Activated gamma-delta T cell treated with Interleukin-2 at 50 U/mL for 16 hours (primary cell): ENCODE data around the gene ASTN2.

ENCODE experiments used
- DNase-seq: peaks from one replicate; pipeline ENCODE4 v3.0.0-alpha.2; 2020

ASTN2 gene

DNA sequence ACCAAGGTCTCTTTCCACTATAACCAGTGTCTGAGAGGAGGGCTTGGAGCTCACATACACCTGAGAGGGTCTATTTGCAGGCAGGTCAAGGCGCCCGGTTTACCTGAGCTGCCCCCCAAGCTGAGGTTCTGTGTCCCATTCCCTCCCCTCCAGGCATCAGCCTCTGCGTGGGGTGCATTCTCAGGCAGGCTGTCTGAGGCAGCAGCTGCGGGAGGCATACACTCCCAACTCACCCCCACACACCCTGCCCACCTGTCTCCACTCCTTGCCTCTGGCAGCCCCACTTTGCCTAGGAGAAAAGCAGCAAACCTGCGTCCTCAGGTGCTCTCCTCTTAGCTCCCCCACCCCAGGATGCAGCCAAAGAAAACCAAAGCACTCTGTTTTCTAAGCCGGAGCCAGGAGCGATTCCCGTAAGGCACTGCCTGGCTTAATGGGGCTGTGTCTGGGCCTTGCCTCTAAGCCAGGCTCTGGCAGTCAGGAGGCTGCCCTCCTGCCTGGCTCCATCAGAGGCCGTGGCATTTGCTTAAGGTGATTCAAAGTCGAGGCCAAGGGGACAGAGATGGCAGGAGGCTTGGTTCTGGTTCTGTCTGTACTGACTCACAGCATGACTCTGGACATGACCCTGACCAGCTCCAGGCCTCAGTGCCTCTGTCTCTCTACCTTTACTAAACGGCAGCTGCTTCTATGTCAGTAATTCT is 867.0 kb downstream of the ASTN2 start:
- no peak for DNase-seq

DNA sequence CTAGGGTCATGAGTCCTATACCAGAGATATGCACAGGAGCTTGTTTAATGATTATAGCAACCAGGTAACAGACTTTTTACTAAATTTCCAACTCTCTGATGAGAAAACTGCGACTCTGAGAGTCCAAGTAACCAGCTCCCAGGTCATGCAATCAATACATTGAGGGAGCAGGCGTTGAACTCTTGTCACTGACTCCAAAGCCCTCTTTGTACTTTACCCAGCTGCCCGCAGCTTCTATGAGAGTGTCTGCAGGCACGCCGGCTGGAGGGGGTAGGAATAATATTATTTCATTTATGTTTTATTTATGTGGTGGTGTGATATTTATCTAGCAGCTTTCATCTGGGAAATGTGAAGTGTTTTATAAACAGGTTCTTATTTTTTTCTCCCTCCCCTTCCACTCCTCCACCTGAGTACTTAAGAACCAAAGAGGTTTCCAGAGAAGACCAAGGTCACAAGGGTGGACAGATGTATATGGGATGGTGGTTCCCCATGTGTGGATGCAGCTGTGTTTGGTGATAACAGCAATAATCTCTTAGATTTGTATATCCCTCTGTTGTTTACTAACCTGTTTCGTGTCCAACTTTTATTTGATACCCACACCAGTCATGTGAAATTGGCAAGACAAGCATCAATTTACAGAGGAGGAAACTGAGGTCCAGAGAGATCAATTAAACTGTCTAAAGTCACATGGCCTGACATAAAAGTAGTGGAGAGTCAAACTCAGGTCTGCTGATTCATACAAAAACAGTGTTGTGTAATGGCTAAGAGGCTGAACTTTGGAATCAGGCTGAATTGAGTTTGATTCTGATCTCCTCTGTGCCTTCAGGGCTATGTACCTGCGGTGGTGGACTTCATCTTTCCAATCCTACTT is 867.9 kb downstream of the ASTN2 start:
- no peak for DNase-seq

DNA sequence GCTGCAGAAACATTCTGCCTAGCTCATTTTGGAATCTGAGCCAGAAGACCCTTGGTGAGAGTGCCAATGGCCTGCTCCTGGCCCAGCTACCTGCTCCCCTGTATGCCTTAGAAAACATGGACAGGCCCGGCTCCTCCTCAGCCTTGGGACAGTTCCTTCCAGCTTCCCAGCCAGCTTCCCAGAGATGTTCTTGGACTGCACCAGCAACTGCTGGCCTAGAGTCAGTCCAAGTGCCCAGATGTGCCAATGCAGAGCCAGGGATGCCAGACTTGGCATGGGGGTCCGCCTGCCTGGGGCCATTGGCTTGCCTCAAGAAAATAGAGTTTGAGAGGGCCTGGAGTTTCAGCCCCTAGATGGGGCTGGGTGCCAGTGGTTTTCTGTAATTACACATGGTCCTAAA is 870.0 kb downstream of the ASTN2 start:
- no peak for DNase-seq

DNA sequence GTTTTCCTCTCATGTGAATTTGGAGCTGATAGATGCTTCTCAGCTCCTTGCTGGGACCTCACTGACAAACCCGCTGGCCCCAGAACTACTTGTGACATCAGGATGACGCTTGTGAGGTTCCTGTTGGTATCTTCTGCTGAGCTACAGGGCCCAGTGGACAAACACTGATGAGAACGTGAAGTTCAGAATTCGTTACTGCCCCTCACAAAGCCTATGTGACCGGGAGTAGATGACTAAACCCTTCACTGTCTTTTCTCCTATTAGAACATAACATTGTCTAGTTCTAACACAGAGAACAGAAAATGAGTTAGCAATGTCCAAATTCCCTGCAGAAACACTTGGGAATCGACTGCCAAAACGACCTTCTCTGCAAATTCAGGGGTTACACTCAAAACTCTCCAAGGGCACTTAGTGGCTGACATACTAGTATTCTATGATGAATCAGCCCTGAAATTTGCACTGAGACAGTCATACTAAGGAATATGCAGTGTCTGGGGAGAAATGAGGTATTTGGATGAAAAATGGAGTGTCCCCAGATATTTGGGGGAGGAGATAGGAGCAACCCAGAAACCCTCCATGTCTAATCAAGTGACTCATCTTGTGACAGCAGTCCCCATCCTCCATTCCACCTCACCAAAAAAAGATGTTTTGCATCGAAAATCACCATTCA is 871.0 kb downstream of the ASTN2 start:
- no peak for DNase-seq

DNA sequence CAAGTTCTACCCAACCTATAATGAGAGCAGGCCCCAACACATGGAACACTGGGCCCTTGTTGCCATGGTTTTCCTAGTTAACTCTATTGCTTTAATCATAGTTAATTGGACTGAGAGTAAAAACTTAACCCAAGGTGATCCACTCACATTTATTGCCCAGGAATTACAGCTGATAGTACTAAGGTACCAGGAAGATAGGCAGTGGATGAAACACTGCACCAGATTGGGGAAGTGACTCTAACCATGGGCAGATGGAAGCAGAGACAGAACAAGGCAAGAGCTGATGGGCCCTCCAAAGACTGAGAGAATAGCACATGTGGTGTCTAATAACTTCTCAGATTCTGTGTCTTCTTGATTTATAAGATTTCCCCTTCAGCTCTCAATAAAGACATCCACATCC is 873.5 kb downstream of the ASTN2 start:
- no peak for DNase-seq

DNA sequence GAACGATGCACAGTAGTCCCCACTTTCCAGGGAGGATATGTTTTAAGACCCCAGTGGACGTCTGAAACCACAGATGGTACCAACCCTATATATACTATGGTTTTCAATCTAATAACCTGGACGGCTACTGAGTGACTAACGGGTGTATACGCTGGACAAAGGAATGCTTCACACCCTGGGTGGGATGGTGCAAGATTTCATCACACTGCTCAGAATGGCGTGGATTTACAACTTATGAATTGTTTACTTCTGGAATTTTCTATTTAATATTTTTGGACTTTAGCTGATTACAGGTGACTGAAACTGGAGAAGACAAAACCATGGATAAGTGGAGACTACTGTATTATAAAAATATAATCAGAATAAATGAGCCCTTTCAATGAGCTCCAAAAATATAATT is 875.3 kb downstream of the ASTN2 start:
- DNase-seq: no peak

DNA sequence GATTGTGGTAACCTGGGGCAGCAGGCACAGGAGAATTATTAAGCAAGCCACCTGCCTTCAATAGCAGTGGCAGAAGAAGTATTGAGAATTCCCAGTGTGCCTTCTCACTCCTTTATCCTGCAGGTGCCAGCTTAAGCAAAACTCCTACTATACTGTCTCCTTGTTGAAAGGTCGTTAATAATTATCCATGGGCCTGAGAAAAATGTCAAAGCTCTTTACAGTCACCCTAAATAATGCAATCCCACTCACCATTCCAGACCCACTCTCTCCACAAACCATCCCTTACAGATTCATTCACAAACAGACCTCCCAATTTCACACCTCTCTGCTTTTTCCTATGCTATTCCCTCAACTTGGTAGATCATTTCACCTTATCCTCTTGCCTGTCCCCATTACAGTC is 889.2 kb downstream of the ASTN2 start:
- DNase-seq: no peak

DNA sequence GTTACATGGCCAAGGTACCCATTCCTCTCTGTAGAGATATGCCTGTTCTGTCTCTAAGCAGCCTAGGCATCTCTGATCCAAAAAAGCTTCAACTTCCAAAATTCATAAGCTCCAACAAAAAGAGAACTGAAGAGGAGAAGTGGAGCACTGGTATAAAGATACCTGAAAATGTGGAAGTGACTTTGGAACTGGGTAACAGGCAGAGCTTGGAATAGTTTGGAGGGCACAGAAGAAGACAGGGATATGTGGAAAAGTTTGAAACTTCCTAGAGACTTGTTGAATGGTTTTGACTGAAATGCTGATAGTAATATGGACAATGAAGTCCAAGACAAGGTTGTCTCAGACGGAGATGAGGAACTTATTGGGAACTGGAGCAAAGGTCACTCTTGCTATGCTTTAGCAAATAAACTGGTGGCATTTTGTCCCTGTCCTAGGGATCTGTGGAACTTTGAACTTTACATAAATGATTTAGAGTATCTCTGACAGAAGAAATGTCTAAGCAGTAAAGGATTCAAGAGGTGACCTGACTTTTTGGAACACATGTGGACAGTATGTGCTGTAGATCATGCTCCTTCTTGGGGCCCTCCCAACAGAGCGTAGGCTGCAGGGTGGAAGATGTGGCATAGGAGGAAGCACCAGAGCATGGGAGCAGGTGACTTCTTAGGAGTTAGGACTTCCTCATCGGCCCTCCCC is 889.9 kb downstream of the ASTN2 start:
- DNase-seq: no peak

DNA sequence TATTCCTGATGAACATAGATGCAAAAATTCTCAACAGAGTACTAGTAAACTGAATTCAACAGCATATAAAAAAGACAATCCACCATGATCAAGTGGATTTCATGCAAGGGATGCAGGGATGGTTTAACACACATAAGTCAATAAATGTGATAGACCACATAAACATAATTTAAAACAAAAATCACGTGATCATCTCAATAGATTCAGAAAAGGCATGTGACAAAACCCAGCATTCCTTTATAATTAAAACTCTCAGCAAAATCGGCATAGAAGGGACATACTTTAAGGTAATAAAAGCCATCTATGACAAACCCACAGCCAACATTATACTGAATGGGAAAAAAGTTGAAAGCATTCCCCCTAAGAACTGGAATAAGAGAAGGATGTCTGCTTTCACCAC is 894.6 kb downstream of the ASTN2 start:
- DNase-seq: no peak

DNA sequence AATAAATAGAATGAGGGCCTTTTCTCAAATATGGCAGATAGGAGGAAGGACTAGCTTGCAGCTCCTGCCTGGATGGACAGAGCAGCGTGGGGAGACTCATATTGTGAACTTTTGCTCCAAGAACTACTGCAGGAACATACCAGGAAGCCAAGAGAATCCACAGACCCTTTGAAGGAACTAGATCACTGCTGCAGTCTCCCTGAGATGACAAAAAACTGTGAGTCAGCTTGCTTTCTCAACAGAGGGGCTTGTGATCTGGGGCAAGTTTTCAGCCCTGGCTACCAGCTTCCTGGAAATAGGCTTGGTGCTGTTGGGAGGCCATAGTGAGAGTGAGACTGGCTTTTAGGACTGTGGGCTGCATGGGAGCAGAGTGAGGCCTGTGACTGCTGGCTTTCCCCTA is 898.4 kb downstream of the ASTN2 start:
- DNase-seq: no peak

DNA sequence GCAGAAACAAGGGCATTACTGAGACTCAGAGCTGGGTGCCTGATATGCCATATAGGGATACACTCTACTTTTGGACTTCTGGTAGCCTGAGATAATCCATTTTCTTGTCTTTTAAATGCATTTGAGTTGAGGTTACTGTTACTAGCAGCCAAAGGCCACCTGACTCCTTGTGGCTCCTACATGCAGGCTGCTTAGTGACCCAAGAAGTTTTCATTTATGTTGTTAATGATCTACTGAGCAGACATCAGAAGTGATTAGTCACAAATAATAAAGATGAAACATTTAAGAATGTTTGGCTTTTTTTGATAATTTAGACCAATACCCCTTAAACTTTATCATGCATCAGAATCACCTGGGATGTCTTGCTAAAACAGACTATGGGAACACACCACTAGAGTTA is 899.3 kb downstream of the ASTN2 start:
- DNase-seq: no peak

DNA sequence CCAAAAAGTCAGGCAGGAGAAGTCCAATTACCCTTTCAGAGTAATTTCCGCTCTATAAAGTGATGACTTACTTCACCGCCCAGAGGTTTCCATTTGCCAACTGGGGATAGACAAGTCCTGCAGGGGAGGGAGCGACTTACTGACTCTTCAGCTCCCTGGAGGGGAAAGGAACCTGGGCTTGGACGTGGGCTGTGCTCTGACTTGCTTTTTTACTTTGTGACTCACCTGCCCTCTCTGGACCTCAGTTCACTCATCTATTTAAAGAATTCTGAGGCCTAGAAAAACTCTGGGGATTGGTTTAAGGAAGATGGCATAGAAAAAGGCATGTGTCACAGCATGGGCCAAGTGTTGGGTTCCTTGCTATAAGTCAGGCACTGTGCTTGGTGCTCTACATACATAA is 908.2 kb downstream of the ASTN2 start:
- DNase-seq: no peak

DNA sequence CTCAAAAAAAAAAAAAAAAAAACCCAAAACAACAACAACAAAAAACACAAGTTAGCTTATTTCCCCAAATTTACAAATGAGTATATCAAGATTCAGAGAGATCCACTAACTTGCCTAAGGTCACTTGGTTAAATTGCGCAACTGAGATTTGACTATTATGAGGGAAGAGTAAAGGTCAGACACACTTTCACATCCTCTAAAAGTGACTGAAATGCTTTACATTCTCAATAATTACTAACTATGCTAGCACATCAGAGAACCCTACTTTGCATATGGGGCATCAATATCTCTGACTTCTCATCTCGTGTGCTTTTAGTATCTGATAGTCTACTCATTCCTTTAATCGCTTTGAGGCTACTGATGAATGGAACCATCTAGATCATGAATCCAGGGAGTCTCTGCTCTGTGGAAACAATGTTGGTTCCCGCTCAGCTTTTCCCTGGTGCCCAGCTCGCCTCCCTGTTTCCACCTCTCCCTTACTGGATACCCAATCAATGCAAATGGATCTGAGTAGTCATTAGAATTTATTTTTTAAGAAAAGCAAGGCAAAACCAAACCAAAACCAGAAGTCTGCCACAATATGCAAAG is 909.9 kb downstream of the ASTN2 start:
- DNase-seq: no peak

DNA sequence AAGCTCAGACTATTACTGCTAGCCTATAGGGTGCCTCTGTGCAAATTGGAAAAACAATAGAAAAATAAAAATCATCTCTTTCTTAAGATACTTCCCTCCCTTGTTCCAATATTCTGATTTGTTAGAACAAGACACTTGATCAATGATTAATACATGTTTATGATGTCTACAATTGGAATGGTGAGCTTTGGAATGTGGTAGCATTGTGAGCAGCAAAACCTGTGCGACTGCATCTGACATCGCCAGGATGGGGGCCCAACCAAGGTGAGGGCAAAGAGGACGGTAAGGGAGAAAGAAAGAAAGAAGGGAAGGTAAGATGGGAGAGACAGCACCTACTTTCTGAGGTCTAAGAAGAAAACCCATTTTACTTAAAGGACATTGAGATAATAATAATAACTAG is 910.8 kb downstream of the ASTN2 start:
- DNase-seq: no peak

DNA sequence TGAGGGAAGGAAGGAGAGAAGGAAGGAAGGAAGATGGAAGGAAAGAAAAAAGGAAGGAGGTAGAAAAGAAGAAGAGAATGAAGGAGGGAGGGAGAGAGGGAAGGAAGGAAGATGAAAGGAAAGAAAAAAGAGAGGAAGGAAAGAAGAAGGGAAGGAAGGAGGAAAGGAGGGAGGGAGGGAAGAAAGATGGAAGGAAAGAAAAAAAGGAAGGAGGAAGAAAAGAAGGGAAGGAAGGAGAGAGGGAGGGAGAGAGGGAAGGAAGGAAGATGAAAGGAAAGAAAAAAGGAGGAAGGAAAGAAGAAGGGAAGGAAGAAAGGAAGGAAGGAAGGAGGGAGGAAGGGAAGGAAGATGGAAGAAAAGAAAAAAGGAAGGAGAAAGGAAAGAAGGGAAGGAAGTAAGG is 912.1 kb downstream of the ASTN2 start:
- no peak for DNase-seq

GRCh38 chr9:116501871-116502270 is 913.0 kb downstream of the ASTN2 start:
- DNase-seq: no peak

DNA sequence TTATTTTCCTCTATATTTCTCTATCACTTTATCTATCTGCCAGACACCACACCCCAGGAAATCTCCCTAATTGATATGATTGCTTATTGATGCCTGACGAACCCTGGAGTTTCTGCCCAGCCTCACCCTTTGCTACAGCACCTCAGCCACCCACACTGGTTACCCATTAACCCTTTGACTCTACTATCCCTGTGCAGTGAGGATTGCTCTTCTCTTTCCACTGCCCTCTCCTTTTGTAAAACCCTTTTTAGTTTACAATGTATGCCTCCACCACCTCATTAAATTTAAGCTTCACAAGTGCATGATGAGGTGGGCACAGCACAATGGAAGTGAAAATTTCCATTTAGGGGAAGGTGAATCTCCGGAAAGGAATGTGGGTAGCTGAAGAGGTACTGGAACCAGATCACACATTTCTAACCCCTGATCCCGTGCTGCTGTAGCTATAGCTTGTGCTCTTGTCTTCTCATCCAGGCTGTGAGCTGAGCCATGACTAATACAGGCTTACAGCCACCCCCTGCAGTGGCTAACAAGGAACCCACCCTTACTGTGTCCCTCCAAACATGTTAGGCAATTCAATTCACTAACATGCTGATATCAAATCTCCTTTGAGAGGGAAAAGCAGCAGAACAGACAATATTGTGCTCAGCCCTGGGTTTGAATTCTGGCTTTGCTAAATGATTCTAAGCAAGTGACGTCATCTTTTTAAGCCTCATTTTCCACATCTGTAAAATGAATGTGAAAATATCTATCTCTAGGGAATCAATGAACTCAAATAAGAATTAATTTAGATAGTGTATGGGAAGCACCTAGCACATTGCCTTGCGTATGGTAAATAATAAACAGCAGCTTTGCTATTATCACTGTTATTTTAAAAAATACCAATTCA is 914.6 kb downstream of the ASTN2 start:
- no peak for DNase-seq

DNA sequence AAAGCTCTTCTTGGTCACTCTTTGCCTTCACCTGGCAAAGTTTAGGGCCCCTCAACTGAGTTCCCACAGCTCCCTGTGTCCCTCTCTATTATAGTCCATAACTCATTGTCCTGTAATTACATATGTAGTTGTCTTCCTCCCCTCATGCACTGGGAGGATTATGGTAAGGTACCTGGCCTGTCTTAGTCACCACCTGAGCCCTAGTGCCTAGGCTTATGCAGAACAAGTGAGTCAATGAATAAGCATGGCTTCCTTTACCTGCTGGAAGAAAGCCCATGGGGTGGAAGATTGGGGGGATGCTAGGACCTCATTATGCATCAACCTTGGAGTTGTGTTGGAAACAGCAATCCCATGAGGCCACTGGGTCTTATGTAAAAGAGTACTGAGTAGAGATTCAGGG is 915.4 kb downstream of the ASTN2 start:
- no peak for DNase-seq

- no peak for DNase-seq
These were observed 917.6 kb downstream of the ASTN2 start for GRCh38 chr9:116497095-116497890.

- DNase-seq: no peak
These were observed 918.7 kb downstream of the ASTN2 start for GRCh38 chr9:116496167-116496566.

DNA sequence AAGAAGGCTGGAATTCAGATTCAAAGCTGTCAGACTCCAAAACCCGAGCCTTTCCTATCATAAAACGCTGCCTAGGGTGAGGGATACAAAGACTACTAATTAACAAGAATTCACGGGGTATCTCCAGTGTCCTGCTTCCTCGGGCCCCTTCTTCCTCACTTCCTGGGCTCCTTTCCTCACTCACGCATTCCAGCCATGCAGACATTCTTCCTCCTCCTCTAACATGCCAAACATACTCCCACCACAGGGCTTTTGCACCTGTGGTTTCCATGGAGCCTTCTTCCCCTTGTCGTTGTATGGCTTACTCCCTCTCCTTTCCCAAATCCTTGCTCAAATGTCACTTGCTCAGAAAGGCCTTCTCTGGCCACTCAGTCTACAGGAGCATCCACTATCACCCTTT is 919.1 kb downstream of the ASTN2 start:
- DNase-seq: no peak
